K562 (cell line): ENCODE data around the gene STRIP1. TPM values are rescaled to one million over a fixed set of nuclear protein-coding genes. Genes with fewer than 3 reads are reported as not detected.
A peak's percentile ranks its signal among the peaks of the same experiment; 100 is the strongest.

Source experiments
- ATF7 ChIP-seq: fragments of 450-650 bp; IDR thresholded peaks from 2 replicates; pipeline ENCODE4 v1.7.1; 2014; ENCODE audit warnings: mild to moderate bottlenecking, moderate library complexity
- ELF2 ChIP-seq: fragments of 250-450 bp; sonication (Bioruptor Pico); IDR thresholded peaks from 2 replicates; pipeline ENCODE4 v1.5.0; 2021; ENCODE audit warnings: mild to moderate bottlenecking
- POLR3A ChIP-seq: IDR thresholded peaks from 2 replicates; pipeline ENCODE4 v1.6.1; 2011; ENCODE audit warnings: borderline replicate concordance, mild to moderate bottlenecking, moderate library complexity; ENCODE audit not compliant: insufficient read length, insufficient read depth; ENCODE audit errors: extremely low read depth
- RBFOX2 ChIP-seq: fragments of 200-400 bp; formaldehyde crosslinking; IDR thresholded peaks from 2 replicates; pipeline ENCODE4 v1.6.1; 2017; ENCODE audit warnings: low read depth, mild to moderate bottlenecking, low read length, moderate library complexity
- RNF219 ChIP-seq: fragments of 250-450 bp; sonication (Bioruptor Pico); IDR thresholded peaks from 2 replicates; pipeline ENCODE4 v1.5.0; 2022; ENCODE audit warnings: mild to moderate bottlenecking
- ZBTB11 ChIP-seq, 3 experiments: fragments of 200-800 bp in 1 of 3; fragments of 250-450 bp in 1 of 3; fragments of 450-650 bp in 1 of 3; sonication (Bioruptor Pico) in 1 of 3; sonication (Bioruptor generic) in 1 of 3; formaldehyde crosslinking in 1 of 3; IDR thresholded peaks; 2 replicates each; pipeline versions ENCODE4 v1.6.1 to v1.8.0; 2016 to 2022; ENCODE audit warnings: mild to moderate bottlenecking in 2 of 3, missing genetic modification characterization in 2 of 3, missing compliant biosample characterization in 1 of 3, moderate library complexity in 1 of 3
- ZKSCAN8 ChIP-seq: fragments of 200-800 bp; sonication (Bioruptor generic); IDR thresholded peaks from 2 replicates; pipeline ENCODE4 v1.6.1; 2016; ENCODE audit warnings: missing genetic modification characterization, missing compliant biosample characterization
- polyA plus RNA-seq, 8 experiments: library from polyadenylated mRNA; depleted of rRNA in 4 of 8; stranded (reverse) in 5 of 8; unstranded in 3 of 8; fragments of >200 nt; fragmentation: Nextera tagmentation in 2 of 8; fragmentation: Illumina TruSeq in 1 of 8; extraction: Ambion mirVana in 2 of 8; extraction: Trizol in 1 of 8; gene quantifications; 2 replicates each; pipeline versions ENCODE4 v1.2.1 to v1.2.3, GENCODE V29; 2011 to 2014; ENCODE audit warnings: inconsistent platforms in 1 of 8, missing spikeins in 1 of 8
- total RNA-seq, 7 experiments: library from RNA; depleted of rRNA in 6 of 7; stranded (reverse); fragments of >200 nt in 6 of 7; fragmentation: Illumina TruSeq in 2 of 7; extraction: Trizol in 2 of 7; gene quantifications; 2 replicates each; pipeline versions ENCODE4 v1.2.1 to v1.2.3, GENCODE V29; 2011 to 2021; ENCODE audit warnings: low replicate concordance in 1 of 7
- TF ChIP-seq, protein P1 (sequence below): fragments of 450-650 bp; formaldehyde crosslinking; IDR thresholded peaks from 2 replicates; pipeline ENCODE4 v1.4.0; 2020; ENCODE audit warnings: mild to moderate bottlenecking, moderate library complexity

The STRIP1 gene
- total and polyA plus RNA-seq, 9 of the 15 experiments (the other 6 are each of a cell fraction or from before 2014, with no cell fraction given) = 9.9 to 42.3 (median 32.0) TPM

DNA sequence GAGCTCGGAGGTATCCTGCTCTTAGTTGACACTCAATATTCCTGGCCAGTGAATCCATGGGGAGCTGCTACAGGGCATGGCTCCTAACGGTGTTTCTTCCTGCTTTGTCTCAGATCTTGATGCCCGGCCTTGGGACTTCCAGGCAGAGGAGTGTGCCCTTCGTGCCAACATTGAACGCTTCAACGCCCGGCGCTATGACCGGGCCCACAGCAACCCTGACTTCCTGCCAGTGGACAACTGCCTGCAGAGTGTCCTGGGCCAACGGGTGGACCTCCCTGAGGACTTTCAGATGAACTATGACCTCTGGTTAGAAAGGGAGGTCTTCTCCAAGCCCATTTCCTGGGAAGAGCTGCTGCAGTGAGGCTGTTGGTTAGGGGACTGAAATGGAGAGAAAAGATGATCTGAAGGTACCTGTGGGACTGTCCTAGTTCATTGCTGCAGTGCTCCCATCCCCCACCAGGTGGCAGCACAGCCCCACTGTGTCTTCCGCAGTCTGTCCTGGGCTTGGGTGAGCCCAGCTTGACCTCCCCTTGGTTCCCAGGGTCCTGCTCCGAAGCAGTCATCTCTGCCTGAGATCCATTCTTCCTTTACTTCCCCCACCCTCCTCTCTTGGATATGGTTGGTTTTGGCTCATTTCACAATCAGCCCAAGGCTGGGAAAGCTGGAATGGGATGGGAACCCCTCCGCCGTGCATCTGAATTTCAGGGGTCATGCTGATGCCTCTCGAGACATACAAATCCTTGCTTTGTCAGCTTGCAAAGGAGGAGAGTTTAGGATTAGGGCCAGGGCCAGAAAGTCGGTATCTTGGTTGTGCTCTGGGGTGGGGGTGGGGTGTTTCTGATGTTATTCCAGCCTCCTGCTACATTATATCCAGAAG lies 19.4 kb downstream of the STRIP1 start (continued):
- no peak for TF ChIP-seq RNF219
- no peak for TF ChIP-seq RBFOX2
- peak; percentile 47; the same call in 1 of the 2 replicates for TF ChIP-seq ATF7
- no peak for TF ChIP-seq ZBTB11 (CRISPR knock-in tag; IDR thresholded peaks at IDR 0.05)
- TF ChIP-seq ZKSCAN8 (CRISPR knock-in tag) = no peak
- TF ChIP-seq ELF2 (CRISPR knock-in tag) = no peak
- no peak for TF ChIP-seq POLR3A
- TF ChIP-seq, protein P1, sequence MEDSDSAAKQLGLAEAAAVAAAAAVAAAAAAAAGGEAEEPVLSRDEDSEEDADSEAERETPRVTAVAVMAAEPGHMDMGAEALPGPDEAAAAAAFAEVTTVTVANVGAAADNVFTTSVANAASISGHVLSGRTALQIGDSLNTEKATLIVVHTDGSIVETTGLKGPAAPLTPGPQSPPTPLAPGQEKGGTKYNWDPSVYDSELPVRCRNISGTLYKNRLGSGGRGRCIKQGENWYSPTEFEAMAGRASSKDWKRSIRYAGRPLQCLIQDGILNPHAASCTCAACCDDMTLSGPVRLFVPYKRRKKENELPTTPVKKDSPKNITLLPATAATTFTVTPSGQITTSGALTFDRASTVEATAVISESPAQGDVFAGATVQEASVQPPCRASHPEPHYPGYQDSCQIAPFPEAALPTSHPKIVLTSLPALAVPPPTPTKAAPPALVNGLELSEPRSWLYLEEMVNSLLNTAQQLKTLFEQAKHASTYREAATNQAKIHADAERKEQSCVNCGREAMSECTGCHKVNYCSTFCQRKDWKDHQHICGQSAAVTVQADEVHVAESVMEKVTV (CRISPR knock-in tag) = peak; percentile 68
